Keratinocyte (primary cell): ENCODE results near the gene CAMK2D. TPM values are rescaled to one million over a fixed set of nuclear protein-coding genes. Genes with fewer than 3 reads are reported as not detected.

Experiments used
- DNase-seq: peaks from one replicate; pipeline ENCODE4 v3.0.0-alpha.2; 2011; ENCODE audit warnings: low read depth, missing footprints, low spot score
- FAIRE-seq: peaks from 2 replicates; lab custom pipeline; 2011; peaks lifted over from hg19 to GRCh38; lab: Jason Lieb, UNC
- H2AFZ ChIP-seq: 2 replicates; pipeline ENCODE4 v1.6.0; 2012; ENCODE audit warnings: low read length, control low read depth, inconsistent platforms; ENCODE audit not compliant: control insufficient read depth
- H3K27ac ChIP-seq: 2 replicates; pipeline ENCODE4 v1.5.1; 2011; ENCODE audit warnings: low read length; ENCODE audit not compliant: control insufficient read depth, insufficient read depth
- H3K27me3 ChIP-seq: 3 replicates; pipeline ENCODE4 v1.6.0; 2011; ENCODE audit warnings: low read length; ENCODE audit not compliant: control insufficient read depth, insufficient read depth; ENCODE audit errors: extremely low read depth
- H3K36me3 ChIP-seq, 2 experiments: 2 replicates in 1 of 2; 3 replicates in 1 of 2; pipeline ENCODE4 v1.5.1; 2011; ENCODE audit warnings: low read length in 2 of 2, mild to moderate bottlenecking in 1 of 2; ENCODE audit not compliant: control insufficient read depth in 2 of 2, insufficient read depth in 2 of 2; ENCODE audit errors: extremely low read depth in 1 of 2
- H3K4me1 ChIP-seq: 3 replicates; pipeline ENCODE4 v1.5.1; 2011; ENCODE audit warnings: low read length; ENCODE audit not compliant: control insufficient read depth, insufficient read depth; ENCODE audit errors: extremely low read depth
- H3K4me2 ChIP-seq: 3 replicates; pipeline ENCODE4 v1.6.0; 2011; ENCODE audit warnings: low read depth, low read length; ENCODE audit not compliant: control insufficient read depth, insufficient read depth; ENCODE audit errors: extremely low read depth
- H3K4me3 ChIP-seq, 3 experiments: fragments of 200-600 bp in 1 of 3; sonication (generic) in 1 of 3; 2 replicates in 2 of 3; 3 replicates in 1 of 3; pipeline ENCODE4 v1.5.1; 2011 to 2016; ENCODE audit warnings: low read length in 3 of 3, mild to moderate bottlenecking in 3 of 3, control low read depth in 2 of 3, inconsistent platforms in 1 of 3, low read depth in 1 of 3, mixed read lengths in 1 of 3, mixed run types in 1 of 3, moderate library complexity in 1 of 3; ENCODE audit not compliant: control insufficient read depth in 2 of 3, insufficient read depth in 2 of 3; ENCODE audit errors: extremely low read depth in 1 of 3
- H3K79me2 ChIP-seq: 2 replicates; pipeline ENCODE4 v1.6.0; 2012; ENCODE audit warnings: low read length; ENCODE audit not compliant: control insufficient read depth, insufficient read depth
- H3K9ac ChIP-seq: 3 replicates; pipeline ENCODE4 v1.6.0; 2011; ENCODE audit warnings: low read length; ENCODE audit not compliant: control insufficient read depth, insufficient read depth; ENCODE audit errors: extremely low read depth
- H3K9me1 ChIP-seq: 3 replicates; pipeline ENCODE4 v1.6.0; 2011; ENCODE audit warnings: low read length; ENCODE audit not compliant: control insufficient read depth, insufficient read depth; ENCODE audit errors: extremely low read depth
- H3K9me3 ChIP-seq: 2 replicates; pipeline ENCODE4 v1.5.1; 2012; ENCODE audit warnings: low read depth, low read length; ENCODE audit not compliant: control insufficient read depth
- H4K20me1 ChIP-seq: 3 replicates; pipeline ENCODE4 v1.6.0; 2011; ENCODE audit warnings: low read length; ENCODE audit not compliant: control insufficient read depth, insufficient read depth; ENCODE audit errors: extremely low read depth
- CTCF ChIP-seq, 3 experiments: IDR thresholded peaks in 1 of 3; conservative IDR thresholded peaks in 1 of 3; optimal IDR thresholded peaks in 1 of 3; 2 replicates in 2 of 3; 3 replicates in 1 of 3; pipeline versions ENCODE3 to v1.5.1; 2011; ENCODE audit warnings: low read length in 3 of 3, mild to moderate bottlenecking in 3 of 3, moderate library complexity in 2 of 3, control low read depth in 1 of 3, inconsistent platforms in 1 of 3; ENCODE audit not compliant: insufficient read depth in 2 of 3; ENCODE audit errors: extremely low read depth in 1 of 3
- EZH2 ChIP-seq: IDR thresholded peaks from one replicate; pipeline ENCODE4 v1.6.1; 2012; ENCODE audit warnings: inconsistent platforms, mild to moderate bottlenecking, low read length, moderate library complexity
- dilution Hi-C: fragments of 300-500 bp; cut with MboI; formaldehyde crosslinking; loops from one replicate; pipeline ENCODE4 v1.7.0; 2020; ENCODE audit warnings: low sequenced_read_pairs; ENCODE audit not compliant: extremely low pct_ligation_motif_present
- polyA plus RNA-seq, 5 experiments: library from polyadenylated mRNA; depleted of rRNA in 3 of 5; stranded (reverse) in 3 of 5; stranded (forward) in 1 of 5; unstranded in 1 of 5; fragments of >200 nt; gene quantifications; 1 replicate in 1 of 5; 2 replicates in 3 of 5; 3 replicates in 1 of 5; pipeline versions ENCODE4 v1.2.1 to v1.2.3, GENCODE V29; 2011 to 2012; ENCODE audit warnings: missing spikeins in 2 of 5, low read depth in 1 of 5, low replicate concordance in 1 of 5

Gene CAMK2D
- polyA plus RNA-seq, 1 donor (not counting 4 experiments of a cell fraction or from before 2014, with no cell fraction given) = 18.8 TPM

- no peaks in the 10 kb centered on the region for H3K36me3 ChIP-seq
- H3K9me3 ChIP-seq = no peaks in the 10 kb centered on the region
- TF ChIP-seq CTCF (optimal IDR thresholded peaks at IDR 0.05 in 1 of 3, IDR thresholded peaks at IDR 0.05 in 1 of 3, conservative IDR thresholded peaks at IDR 0.05 in 1 of 3; ENCODE audit: extremely low read depth in 1 of 3, insufficient read depth in 2 of 3, low read length in 3 of 3) (no peak), EZH2 (no peak)
- no peaks in the 10 kb centered on the region for H3K79me2 ChIP-seq
- H3K27me3 ChIP-seq = no peaks in the 10 kb centered on the region
- H2AFZ ChIP-seq = no peak overlapping the region
- FAIRE-seq (no peak), DNase-seq (no peak)
- no peaks in the 10 kb centered on the region for H4K20me1 ChIP-seq
- no peak overlapping the region for H3K27ac ChIP-seq
- H3K4me3 ChIP-seq = no peak overlapping the region
- dilution Hi-C loops = no loop called here
- H3K9me1 ChIP-seq = no peaks in the 10 kb centered on the region
- H3K9ac ChIP-seq = no peak overlapping the region
- H3K4me2 ChIP-seq = no peak overlapping the region
- H3K4me1 ChIP-seq = peaks cover 11% of the 10 kb centered on the region
Observed at GRCh38 chr4:113564493-113564892, 197.0 kb downstream of the CAMK2D start.

GRCh38 chr4:113563691-113564378 is 197.7 kb downstream of the CAMK2D start:
- H3K79me2 ChIP-seq = no peaks in the 10 kb centered on the region
- H3K27ac ChIP-seq = no peak overlapping the region
- no peaks in the 10 kb centered on the region for H3K9me1 ChIP-seq
- H4K20me1 ChIP-seq = no peaks in the 10 kb centered on the region
- H3K4me3 ChIP-seq = no peak overlapping the region
- H3K4me2 ChIP-seq = no peak overlapping the region
- H3K9ac ChIP-seq = no peak overlapping the region
- TF ChIP-seq EZH2 (no peak), CTCF (optimal IDR thresholded peaks at IDR 0.05 in 1 of 3, IDR thresholded peaks at IDR 0.05 in 1 of 3, conservative IDR thresholded peaks at IDR 0.05 in 1 of 3; ENCODE audit: extremely low read depth in 1 of 3, insufficient read depth in 2 of 3, low read length in 3 of 3) (no peak)
- H3K4me1 ChIP-seq = peaks cover 11% of the 10 kb centered on the region
- DNase-seq (no peak), FAIRE-seq (no peak)
- H2AFZ ChIP-seq = no peak overlapping the region
- dilution Hi-C loops = no loop called here
- no peaks in the 10 kb centered on the region for H3K27me3 ChIP-seq
- H3K36me3 ChIP-seq = no peaks in the 10 kb centered on the region
- H3K9me3 ChIP-seq = no peaks in the 10 kb centered on the region
